Kidney (tissue), 14 donors: Measurements from ENCODE around the gene GFRA1. TPM values are rescaled to one million over a fixed set of nuclear protein-coding genes. Genes with fewer than 3 reads are reported as not detected.

Source experiments
- DNase-seq, 5 donors: peaks; one replicate each; pipeline ENCODE4 v3.0.0-alpha.2; 2013 to 2020
- FAIRE-seq: peaks from 2 replicates; lab custom pipeline; 2012; peaks lifted over from hg19 to GRCh38; lab: Jason Lieb, UNC
- H3K27ac ChIP-seq, 2 donors: one replicate each; pipeline ENCODE4 v1.7.0; 2013; ENCODE audit warnings: low read depth in 2 of 2, low read length in 2 of 2, inconsistent platforms in 1 of 2
- H3K27me3 ChIP-seq: one replicate; pipeline ENCODE4 v1.7.1; 2013; ENCODE audit warnings: low read length, inconsistent platforms; ENCODE audit not compliant: control insufficient read depth, insufficient read depth
- H3K36me3 ChIP-seq, 3 donors: one replicate each; pipeline versions ENCODE4 v1.7.0 to v1.7.1; 2013; ENCODE audit warnings: low read length in 3 of 3, control low read depth in 1 of 3, inconsistent platforms in 1 of 3; ENCODE audit not compliant: insufficient read depth in 3 of 3, control insufficient read depth in 2 of 3
- H3K4me1 ChIP-seq, 3 donors: one replicate each; pipeline versions ENCODE4 v1.7.0 to v1.7.1; 2013; ENCODE audit warnings: low read length in 3 of 3, inconsistent platforms in 1 of 3, low read depth in 1 of 3; ENCODE audit not compliant: control insufficient read depth in 2 of 3, insufficient read depth in 2 of 3
- H3K4me3 ChIP-seq, 3 donors: one replicate each; pipeline versions ENCODE4 v1.7.0 to v1.8.1; 2013; ENCODE audit warnings: low read length in 3 of 3, control low read depth in 1 of 3, inconsistent platforms in 1 of 3
- H3K9ac ChIP-seq, 3 donors: one replicate each; pipeline versions ENCODE4 v1.7.0 to v1.7.1; 2013; ENCODE audit warnings: low read length in 3 of 3, control low read depth in 1 of 3, inconsistent platforms in 1 of 3
- H3K9me3 ChIP-seq, 3 donors: one replicate each; pipeline versions ENCODE4 v1.7.0 to v1.7.1; 2013; ENCODE audit warnings: low read length in 3 of 3, control low read depth in 1 of 3, inconsistent platforms in 1 of 3; ENCODE audit not compliant: control insufficient read depth in 2 of 3, insufficient read depth in 1 of 3
- intact Hi-C: fragments of 100-400 bp; cut with DNase I; formaldehyde crosslinking; loops from one replicate; pipeline ENCODE4 v1.11.1; 2022
- polyA plus RNA-seq: library from polyadenylated mRNA; stranded (reverse); fragments of 350-450 nt; fragmentation: Illumina TruSeq; extraction: RNeasy Lipid Tissue Mini Kit (QIAGEN cat#74804); gene quantifications from one replicate; pipeline ENCODE4 v1.2.3, GENCODE V29; 2014; ENCODE audit warnings: low read depth, low replicate concordance; ENCODE audit not compliant: insufficient read depth
- total RNA-seq: library from RNA; stranded (reverse); fragmentation: NEBNext Ultra II Directional; extraction: Animal tissue kit (Norgen Biotek cat#: 25700); gene quantifications from one replicate; pipeline ENCODE4 v1.2.1, GENCODE V29; 2021
- TF ChIP-seq, protein P1 (sequence below): IDR thresholded peaks from 3 replicates; pipeline ENCODE4 v1.5.1; 2012; ENCODE audit warnings: mild to moderate bottlenecking, moderate library complexity, borderline replicate concordance; ENCODE audit not compliant: insufficient read depth; ENCODE audit errors: extremely low read depth
- donor health status: control.
- donor health status: control.
- donor health status: control.
- donor health status: control.
- donor health status: control.
- donor health status: DM: yes; HTN: yes; CAD: no.
- donor health status: Normal renal cell carcinoma (clear cell type).

The GFRA1 gene
- total and polyA plus RNA-seq, 2 donors from 2014 or later, result 3.0 to 22.3 TPM

DNA sequence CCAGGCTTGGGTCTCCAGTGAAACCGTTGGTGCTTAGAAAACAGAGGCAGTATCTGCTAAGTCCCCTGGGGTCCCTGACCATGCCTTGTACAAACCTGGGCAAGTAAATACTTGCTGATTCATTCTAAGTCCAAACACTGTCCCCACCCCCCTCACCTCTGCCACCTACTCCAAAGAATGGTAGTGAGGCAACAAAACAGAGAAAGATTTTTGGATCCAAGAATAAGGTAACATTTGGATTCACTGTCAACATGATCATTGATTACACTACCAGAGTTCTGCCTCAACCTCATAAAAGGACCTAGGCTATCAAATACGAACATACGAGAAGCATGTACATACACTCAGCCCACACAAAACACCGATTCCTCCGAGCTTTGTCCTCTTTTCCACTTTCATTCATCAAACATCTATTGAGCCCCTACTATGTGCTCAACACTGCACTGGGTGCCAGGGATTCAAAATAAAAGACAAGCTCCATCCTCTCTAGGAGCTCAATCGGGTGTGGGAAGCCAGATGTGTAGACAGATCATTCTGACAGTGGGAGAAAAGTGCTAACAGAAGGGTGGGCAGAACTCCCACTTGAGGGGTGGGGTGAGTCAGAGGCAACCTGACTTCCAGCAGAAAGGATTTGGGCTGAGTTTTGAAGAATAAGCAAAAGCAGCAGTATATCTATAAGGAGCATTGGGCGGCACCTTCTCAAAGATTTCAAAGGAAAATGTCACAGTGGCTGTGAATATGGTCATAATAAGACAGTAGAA, 71.2 kb downstream of the GFRA1 start:
- intact Hi-C loops, result no loop called here
- Histone ChIP-seq H3K9me3 (no peaks in the 10 kb centered on the region), H3K9ac (no peak overlapping the region), H3K4me3 (no peak overlapping the region), H3K36me3 (no peaks in the 10 kb centered on the region), H3K4me1 (no peaks in the 10 kb centered on the region), H3K27me3 (no peaks in the 10 kb centered on the region), H3K27ac (no peak overlapping the region)
- FAIRE-seq (no peak), DNase-seq (no peak)
- TF ChIP-seq, protein P1, sequence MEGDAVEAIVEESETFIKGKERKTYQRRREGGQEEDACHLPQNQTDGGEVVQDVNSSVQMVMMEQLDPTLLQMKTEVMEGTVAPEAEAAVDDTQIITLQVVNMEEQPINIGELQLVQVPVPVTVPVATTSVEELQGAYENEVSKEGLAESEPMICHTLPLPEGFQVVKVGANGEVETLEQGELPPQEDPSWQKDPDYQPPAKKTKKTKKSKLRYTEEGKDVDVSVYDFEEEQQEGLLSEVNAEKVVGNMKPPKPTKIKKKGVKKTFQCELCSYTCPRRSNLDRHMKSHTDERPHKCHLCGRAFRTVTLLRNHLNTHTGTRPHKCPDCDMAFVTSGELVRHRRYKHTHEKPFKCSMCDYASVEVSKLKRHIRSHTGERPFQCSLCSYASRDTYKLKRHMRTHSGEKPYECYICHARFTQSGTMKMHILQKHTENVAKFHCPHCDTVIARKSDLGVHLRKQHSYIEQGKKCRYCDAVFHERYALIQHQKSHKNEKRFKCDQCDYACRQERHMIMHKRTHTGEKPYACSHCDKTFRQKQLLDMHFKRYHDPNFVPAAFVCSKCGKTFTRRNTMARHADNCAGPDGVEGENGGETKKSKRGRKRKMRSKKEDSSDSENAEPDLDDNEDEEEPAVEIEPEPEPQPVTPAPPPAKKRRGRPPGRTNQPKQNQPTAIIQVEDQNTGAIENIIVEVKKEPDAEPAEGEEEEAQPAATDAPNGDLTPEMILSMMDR, result no peak

- TF ChIP-seq, protein P1, result no peak
- H3K9ac ChIP-seq, result no peak overlapping the region
- H3K36me3 ChIP-seq, result no peaks in the 10 kb centered on the region
- no peaks in the 10 kb centered on the region for H3K4me1 ChIP-seq
- no peak overlapping the region for H3K4me3 ChIP-seq
- intact Hi-C loops, result no loop called here
- H3K27ac ChIP-seq, result no peak overlapping the region
- DNase-seq (no peak), FAIRE-seq (no peak)
- no peaks in the 10 kb centered on the region for H3K9me3 ChIP-seq
- H3K27me3 ChIP-seq, result no peaks in the 10 kb centered on the region
These were observed 72.0 kb downstream of the GFRA1 start for GRCh38 chr10:116201011-116201410.

- Histone ChIP-seq H3K27me3 (no peaks in the 10 kb centered on the region), H3K9ac (no peak overlapping the region), H3K4me1 (no peaks in the 10 kb centered on the region), H3K36me3 (no peaks in the 10 kb centered on the region), H3K9me3 (peaks cover 0 to 10% (median 0%) of the 10 kb centered on the region in 3 donors), H3K27ac (no peak overlapping the region), H3K4me3 (no peak overlapping the region)
- intact Hi-C loops, result no loop called here
- TF ChIP-seq, protein P1, result no peak
- FAIRE-seq (no peak), DNase-seq (no peak)
These were observed 74.3 kb downstream of the GFRA1 start for GRCh38 chr10:116198676-116199035.
